GM10266 (cell line): ENCODE results near the gene EMID1.

Source experiments
- DNase-seq: peaks from one replicate; pipeline ENCODE4 v3.0.0; 2012; ENCODE audit errors: extremely low spot score
- CTCF ChIP-seq: IDR thresholded peaks from 2 replicates; pipeline ENCODE4 v1.5.1; 2012; ENCODE audit warnings: mild to moderate bottlenecking, low read depth; ENCODE audit not compliant: control insufficient read depth, insufficient read depth; ENCODE audit errors: missing control alignments

EMID1 gene

DNA sequence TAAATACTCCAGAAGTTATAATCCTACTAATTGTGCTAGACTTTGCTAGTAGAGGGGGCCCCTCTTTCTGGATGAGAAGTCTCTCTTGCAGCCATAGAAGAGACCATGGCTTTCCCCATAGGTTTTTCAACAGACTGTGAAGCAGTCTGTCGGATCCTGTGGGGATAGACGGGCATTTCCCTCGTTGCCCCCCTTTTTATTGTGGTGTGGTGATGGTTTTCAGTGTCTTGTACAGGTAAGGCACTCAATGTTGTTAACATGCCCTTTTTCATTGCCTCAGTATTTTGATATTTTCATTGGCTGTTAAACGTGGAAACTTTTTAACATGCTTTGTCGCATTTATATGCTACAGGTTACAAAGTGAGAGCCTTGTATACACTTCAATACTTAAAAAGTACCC is 84.4 kb downstream of the EMID1 start:
- no peak for DNase-seq
- no peak for TF ChIP-seq CTCF

DNA sequence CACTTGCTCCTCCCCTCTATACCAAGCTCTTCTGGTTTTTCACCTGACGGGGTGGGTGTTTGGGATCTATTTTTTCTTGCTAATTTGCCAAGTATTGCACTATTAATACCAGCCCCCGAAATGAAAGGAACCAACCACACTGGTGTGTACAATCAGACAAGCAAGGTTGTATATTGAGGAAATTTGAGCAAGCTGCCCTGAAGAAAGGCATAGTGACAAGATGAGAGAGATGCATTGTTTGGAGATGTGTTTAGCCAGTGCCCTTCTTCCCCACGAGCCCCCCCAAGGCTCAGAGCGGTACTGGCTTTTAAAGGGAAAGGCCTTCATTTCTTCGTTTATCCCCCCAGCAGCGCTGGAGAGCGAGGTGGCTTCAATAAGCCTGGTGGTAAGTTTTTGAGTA is 85.5 kb downstream of the EMID1 start:
- TF ChIP-seq CTCF: no peak
- no peak for DNase-seq

- no peak for TF ChIP-seq CTCF
- no peak for DNase-seq
Observed at GRCh38 chr22:29292379-29292778, 86.7 kb downstream of the EMID1 start.

GRCh38 chr22:29298641-29299040 is 92.9 kb downstream of the EMID1 start:
- DNase-seq: no peak
- no peak for TF ChIP-seq CTCF

- TF ChIP-seq CTCF: no peak
- DNase-seq: no peak
Observed at GRCh38 chr22:29299136-29299900, 93.6 kb downstream of the EMID1 start.

GRCh38 chr22:29300467-29300806 is 94.7 kb downstream of the EMID1 start:
- no peak for DNase-seq
- TF ChIP-seq CTCF: no peak

- DNase-seq: no peak
- no peak for TF ChIP-seq CTCF
Observed at GRCh38 chr22:29300807-29301601, 95.3 kb downstream of the EMID1 start.
